Neural cell (in vitro differentiated cells): Measurements from ENCODE around the gene CABP7. TPM values are rescaled to one million over a fixed set of nuclear protein-coding genes. Genes with fewer than 3 reads are reported as not detected.

Experiments
- H2AFZ ChIP-seq: fragments of 200-600, 300-800 bp; sonication (generic), shearing (Covaris generic); 2 replicates; pipeline ENCODE4 v1.6.0; 2014; ENCODE audit warnings: low read depth, mild to moderate bottlenecking, antibody characterized with exemption, low read length, moderate library complexity
- H3F3A ChIP-seq: fragments of 200-600 bp; shearing (Covaris generic); 2 replicates; pipeline ENCODE4 v1.6.1; 2016; ENCODE audit warnings: mild to moderate bottlenecking, moderate library complexity, mixed read lengths, antibody characterized with exemption, low read length; ENCODE audit not compliant: insufficient read depth, poor library complexity, severe bottlenecking
- H3K27ac ChIP-seq: fragments of 200-600, 300-800 bp; sonication (generic), shearing (Covaris generic); 2 replicates; pipeline ENCODE4 v1.5.1; 2014; ENCODE audit warnings: mild to moderate bottlenecking, low read length, moderate library complexity
- H3K27me3 ChIP-seq: fragments of 300-800, 200-600 bp; sonication (generic), shearing (Covaris generic); 2 replicates; pipeline ENCODE4 v1.6.0; 2014; ENCODE audit warnings: mild to moderate bottlenecking, low read depth, low read length, moderate library complexity; ENCODE audit not compliant: insufficient read depth
- H3K36me3 ChIP-seq: fragments of 300-800, 200-600 bp; sonication (generic), shearing (Covaris generic); 2 replicates; pipeline ENCODE4 v1.5.1; 2014; ENCODE audit warnings: mild to moderate bottlenecking, antibody characterized with exemption, low read length, moderate library complexity; ENCODE audit not compliant: insufficient read depth
- H3K4me2 ChIP-seq: fragments of 300-800, 200-600 bp; sonication (generic), shearing (Covaris generic); 2 replicates; pipeline ENCODE4 v1.6.0; 2014; ENCODE audit warnings: mild to moderate bottlenecking, low read length
- H3K4me3 ChIP-seq: fragments of 300-800, 200-600 bp; sonication (generic), shearing (Covaris generic); 2 replicates; pipeline ENCODE4 v1.5.1; 2014; ENCODE audit warnings: mild to moderate bottlenecking, low read length, moderate library complexity
- H3K79me2 ChIP-seq: fragments of 200-600 bp; shearing (Covaris generic); replicated peaks from 2 replicates; pipeline ENCODE4 v1.6.0; 2014; ENCODE audit warnings: mild to moderate bottlenecking, low read length, moderate library complexity; ENCODE audit not compliant: insufficient read depth
- H3K9ac ChIP-seq: fragments of 300-800, 200-600 bp; sonication (generic), shearing (Covaris generic); 2 replicates; pipeline ENCODE4 v1.6.1; 2016; ENCODE audit warnings: mild to moderate bottlenecking, low read length, mixed read lengths
- H3K9me2 ChIP-seq: fragments of 200-600 bp; shearing (Covaris generic); 2 replicates; pipeline ENCODE4 v1.6.1; 2016; ENCODE audit warnings: mild to moderate bottlenecking, low read length, mixed read lengths; ENCODE audit not compliant: insufficient read depth
- H3K9me3 ChIP-seq: fragments of 200-600, 300-800 bp; sonication (generic), shearing (Covaris generic); 2 replicates; pipeline ENCODE4 v1.6.1; 2016; ENCODE audit warnings: mild to moderate bottlenecking, mixed run types, low read length, moderate library complexity, mixed read lengths
- H4K20me1 ChIP-seq: fragments of 200-600 bp; shearing (Covaris generic); 2 replicates; pipeline ENCODE4 v1.6.1; 2016; ENCODE audit warnings: mild to moderate bottlenecking, mixed run types; ENCODE audit not compliant: insufficient read depth
- EP300 ChIP-seq: fragments of 450-650 bp; conservative IDR thresholded peaks from 2 replicates; pipeline ENCODE4 v1.6.1; 2014; ENCODE audit warnings: antibody characterized with exemption, mild to moderate bottlenecking, moderate library complexity; ENCODE audit not compliant: poor library complexity, severe bottlenecking
- EZH2 ChIP-seq: fragments of 200-600, 300-800 bp; shearing (Covaris generic), sonication (generic); IDR thresholded peaks from 2 replicates; pipeline ENCODE4 v1.6.1; 2014; ENCODE audit warnings: antibody characterized with exemption, low read length, borderline replicate concordance, mild to moderate bottlenecking; ENCODE audit not compliant: insufficient read depth, poor library complexity, severe bottlenecking
- MXI1 ChIP-seq: fragments of 450-650 bp; conservative IDR thresholded peaks from 2 replicates; pipeline ENCODE4 v1.6.1; 2014; ENCODE audit warnings: antibody characterized with exemption, mild to moderate bottlenecking; ENCODE audit not compliant: poor library complexity, severe bottlenecking
- POLR2AphosphoS5 ChIP-seq: IDR thresholded peaks from 2 replicates; pipeline ENCODE4 v1.6.1; 2012
- RAD21 ChIP-seq: fragments of 450-650 bp; conservative IDR thresholded peaks from 2 replicates; pipeline ENCODE4 v1.6.1; 2014; ENCODE audit warnings: antibody characterized with exemption, mild to moderate bottlenecking, moderate library complexity
- SMC3 ChIP-seq: fragments of 450-650 bp; conservative IDR thresholded peaks from 2 replicates; pipeline ENCODE4 v1.6.1; 2014; ENCODE audit warnings: antibody characterized with exemption, mild to moderate bottlenecking, moderate library complexity; ENCODE audit not compliant: poor library complexity
- TAF1 ChIP-seq: IDR thresholded peaks from 2 replicates; pipeline ENCODE4 v1.6.1; 2012; ENCODE audit warnings: low read depth
- polyA plus RNA-seq: library from polyadenylated mRNA; depleted of rRNA; stranded (reverse); fragments of >200 nt; gene quantifications from 2 replicates; pipeline ENCODE4 v1.2.3, GENCODE V29; 2014
- TF ChIP-seq, protein P1 (sequence below): fragments of 450-650 bp; IDR thresholded peaks from 2 replicates; pipeline ENCODE4 v1.5.1; 2014; ENCODE audit warnings: antibody characterized with exemption, mild to moderate bottlenecking, moderate library complexity; ENCODE audit not compliant: poor library complexity, severe bottlenecking
- TF ChIP-seq, protein P2 (sequence below): IDR thresholded peaks from 2 replicates; pipeline ENCODE4 v1.6.1; 2012; ENCODE audit warnings: borderline replicate concordance

CABP7 gene
- polyA plus RNA-seq, 1 donor from 2014 or later = 0.67 TPM

DNA sequence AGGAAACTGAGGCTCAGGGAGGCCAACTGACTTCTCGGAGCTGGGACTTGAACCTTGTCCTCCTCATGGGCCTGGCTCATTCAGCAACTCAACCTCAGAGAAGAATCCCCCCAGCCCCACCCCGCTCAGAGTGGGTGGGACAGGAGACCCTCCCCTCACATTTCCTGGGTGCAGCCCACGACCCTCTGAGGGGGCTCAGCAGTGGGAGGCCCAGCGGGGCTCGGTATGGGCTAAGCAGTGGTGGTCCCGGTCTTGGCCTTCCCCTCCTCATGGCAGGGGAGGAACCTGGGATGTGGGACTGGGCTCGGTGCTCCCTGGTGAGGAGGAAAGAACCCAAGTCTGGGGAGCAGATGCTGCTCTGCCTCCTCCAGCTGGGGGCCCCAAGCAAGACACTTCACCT is 14.2 kb upstream of the CABP7 start:
- Histone ChIP-seq H3K79me2 (no peaks in the 10 kb centered on the region), H3K36me3 (no peaks in the 10 kb centered on the region), H3K4me3 (no peak overlapping the region), H2AFZ (no peak overlapping the region), H3K9ac (no peak overlapping the region), H3F3A (no peaks in the 10 kb centered on the region), H3K27ac (no peak overlapping the region), H3K9me3 (no peaks in the 10 kb centered on the region), H3K27me3 (no peaks in the 10 kb centered on the region), H3K4me2 (no peak overlapping the region), H3K9me2 (no peaks in the 10 kb centered on the region), H4K20me1 (no peaks in the 10 kb centered on the region)
- TF ChIP-seq MXI1 (no peak), RAD21 (no peak), EZH2 (no peak), TAF1 (no peak), EP300 (no peak), POLR2AphosphoS5 (no peak), SMC3 (no peak)
- TF ChIP-seq, protein P1, sequence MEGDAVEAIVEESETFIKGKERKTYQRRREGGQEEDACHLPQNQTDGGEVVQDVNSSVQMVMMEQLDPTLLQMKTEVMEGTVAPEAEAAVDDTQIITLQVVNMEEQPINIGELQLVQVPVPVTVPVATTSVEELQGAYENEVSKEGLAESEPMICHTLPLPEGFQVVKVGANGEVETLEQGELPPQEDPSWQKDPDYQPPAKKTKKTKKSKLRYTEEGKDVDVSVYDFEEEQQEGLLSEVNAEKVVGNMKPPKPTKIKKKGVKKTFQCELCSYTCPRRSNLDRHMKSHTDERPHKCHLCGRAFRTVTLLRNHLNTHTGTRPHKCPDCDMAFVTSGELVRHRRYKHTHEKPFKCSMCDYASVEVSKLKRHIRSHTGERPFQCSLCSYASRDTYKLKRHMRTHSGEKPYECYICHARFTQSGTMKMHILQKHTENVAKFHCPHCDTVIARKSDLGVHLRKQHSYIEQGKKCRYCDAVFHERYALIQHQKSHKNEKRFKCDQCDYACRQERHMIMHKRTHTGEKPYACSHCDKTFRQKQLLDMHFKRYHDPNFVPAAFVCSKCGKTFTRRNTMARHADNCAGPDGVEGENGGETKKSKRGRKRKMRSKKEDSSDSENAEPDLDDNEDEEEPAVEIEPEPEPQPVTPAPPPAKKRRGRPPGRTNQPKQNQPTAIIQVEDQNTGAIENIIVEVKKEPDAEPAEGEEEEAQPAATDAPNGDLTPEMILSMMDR = no peak
- TF ChIP-seq, protein P2, sequence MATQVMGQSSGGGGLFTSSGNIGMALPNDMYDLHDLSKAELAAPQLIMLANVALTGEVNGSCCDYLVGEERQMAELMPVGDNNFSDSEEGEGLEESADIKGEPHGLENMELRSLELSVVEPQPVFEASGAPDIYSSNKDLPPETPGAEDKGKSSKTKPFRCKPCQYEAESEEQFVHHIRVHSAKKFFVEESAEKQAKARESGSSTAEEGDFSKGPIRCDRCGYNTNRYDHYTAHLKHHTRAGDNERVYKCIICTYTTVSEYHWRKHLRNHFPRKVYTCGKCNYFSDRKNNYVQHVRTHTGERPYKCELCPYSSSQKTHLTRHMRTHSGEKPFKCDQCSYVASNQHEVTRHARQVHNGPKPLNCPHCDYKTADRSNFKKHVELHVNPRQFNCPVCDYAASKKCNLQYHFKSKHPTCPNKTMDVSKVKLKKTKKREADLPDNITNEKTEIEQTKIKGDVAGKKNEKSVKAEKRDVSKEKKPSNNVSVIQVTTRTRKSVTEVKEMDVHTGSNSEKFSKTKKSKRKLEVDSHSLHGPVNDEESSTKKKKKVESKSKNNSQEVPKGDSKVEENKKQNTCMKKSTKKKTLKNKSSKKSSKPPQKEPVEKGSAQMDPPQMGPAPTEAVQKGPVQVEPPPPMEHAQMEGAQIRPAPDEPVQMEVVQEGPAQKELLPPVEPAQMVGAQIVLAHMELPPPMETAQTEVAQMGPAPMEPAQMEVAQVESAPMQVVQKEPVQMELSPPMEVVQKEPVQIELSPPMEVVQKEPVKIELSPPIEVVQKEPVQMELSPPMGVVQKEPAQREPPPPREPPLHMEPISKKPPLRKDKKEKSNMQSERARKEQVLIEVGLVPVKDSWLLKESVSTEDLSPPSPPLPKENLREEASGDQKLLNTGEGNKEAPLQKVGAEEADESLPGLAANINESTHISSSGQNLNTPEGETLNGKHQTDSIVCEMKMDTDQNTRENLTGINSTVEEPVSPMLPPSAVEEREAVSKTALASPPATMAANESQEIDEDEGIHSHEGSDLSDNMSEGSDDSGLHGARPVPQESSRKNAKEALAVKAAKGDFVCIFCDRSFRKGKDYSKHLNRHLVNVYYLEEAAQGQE = no peak

DNA sequence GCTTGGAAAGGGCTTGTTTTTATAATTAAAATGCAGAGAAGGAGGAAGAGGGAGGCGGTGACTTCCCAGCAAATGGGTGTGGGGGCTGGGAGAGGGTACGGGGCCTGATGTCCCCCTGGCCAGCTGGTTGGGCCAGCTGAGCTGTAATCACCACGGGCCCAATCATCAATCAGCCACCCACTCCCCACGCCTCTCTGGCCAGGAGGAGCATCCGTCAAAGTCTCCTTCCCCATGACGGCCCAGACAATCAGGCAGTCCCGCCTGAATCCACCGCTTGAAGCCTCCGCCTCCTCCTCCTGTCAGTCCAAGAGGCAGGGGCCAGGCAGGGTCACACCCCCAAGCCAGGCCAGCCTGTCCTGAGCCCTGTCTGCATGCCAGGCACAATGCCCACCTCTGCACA is 13.3 kb upstream of the CABP7 start:
- H3K79me2 ChIP-seq = no peaks in the 10 kb centered on the region
- H3K4me2 ChIP-seq = no peak overlapping the region
- no peaks in the 10 kb centered on the region for H3K36me3 ChIP-seq
- H3K27me3 ChIP-seq = no peaks in the 10 kb centered on the region
- no peaks in the 10 kb centered on the region for H3F3A ChIP-seq
- H3K4me3 ChIP-seq = no peak overlapping the region
- no peaks in the 10 kb centered on the region for H4K20me1 ChIP-seq
- H3K9me2 ChIP-seq = no peaks in the 10 kb centered on the region
- H3K9me3 ChIP-seq = no peaks in the 10 kb centered on the region
- H3K27ac ChIP-seq = no peak overlapping the region
- no peak overlapping the region for H2AFZ ChIP-seq
- TF ChIP-seq, protein P1 = no peak
- no peak for TF ChIP-seq EZH2
- TF ChIP-seq SMC3 = no peak
- no peak for TF ChIP-seq MXI1
- no peak for TF ChIP-seq RAD21
- TF ChIP-seq TAF1 = no peak
- TF ChIP-seq, protein P2 = no peak
- no peak for TF ChIP-seq EP300
- no peak for TF ChIP-seq POLR2AphosphoS5
- H3K9ac ChIP-seq = no peak overlapping the region
